Loucy (cell line): ENCODE data around the gene OSBPL9.

Source experiments
- H2AFZ ChIP-seq: fragments of 200-600 bp; sonication (generic); 2 replicates; pipeline ENCODE4 v1.6.0; 2016; ENCODE audit warnings: antibody characterized with exemption, mild to moderate bottlenecking, low read length, moderate library complexity
- H3F3A ChIP-seq: fragments of 200-600 bp; 2 replicates; pipeline ENCODE4 v1.6.0; 2016; ENCODE audit warnings: antibody characterized with exemption, low read depth, mild to moderate bottlenecking
- H3K27me3 ChIP-seq: fragments of 200-600 bp; sonication (generic); 2 replicates; pipeline ENCODE4 v1.6.1; 2014; ENCODE audit warnings: low read length, mild to moderate bottlenecking; ENCODE audit not compliant: insufficient read depth, poor library complexity, severe bottlenecking
- H3K36me3 ChIP-seq: fragments of 200-600 bp; sonication (generic); 2 replicates; pipeline ENCODE4 v1.6.1; 2016; ENCODE audit warnings: low read length; ENCODE audit not compliant: insufficient read depth
- H3K4me1 ChIP-seq: fragments of 200-600 bp; sonication (generic); 2 replicates; pipeline ENCODE4 v1.5.1; 2014; ENCODE audit warnings: low read length, mild to moderate bottlenecking; ENCODE audit not compliant: insufficient read depth, poor library complexity, severe bottlenecking
- H3K4me2 ChIP-seq: fragments of 200-600 bp; sonication (generic); 2 replicates; pipeline ENCODE4 v1.6.0; 2014; ENCODE audit warnings: antibody characterized with exemption, low read length, low read depth, mild to moderate bottlenecking; ENCODE audit not compliant: poor library complexity, severe bottlenecking
- H3K4me3 ChIP-seq: fragments of 200-600 bp; sonication (generic); 2 replicates; pipeline ENCODE4 v1.5.1; 2014; ENCODE audit warnings: low read length, mild to moderate bottlenecking, mixed read lengths; ENCODE audit not compliant: poor library complexity, severe bottlenecking
- H3K79me2 ChIP-seq: fragments of 200-600 bp; sonication (generic); 2 replicates; pipeline ENCODE4 v1.6.1; 2014; ENCODE audit warnings: low read length; ENCODE audit not compliant: insufficient read depth
- H3K9ac ChIP-seq: fragments of 200-600 bp; sonication (generic); 2 replicates; pipeline ENCODE4 v1.6.0; 2014; ENCODE audit warnings: mild to moderate bottlenecking, low read depth, low read length, moderate library complexity; ENCODE audit not compliant: poor library complexity, severe bottlenecking
- H3K9me2 ChIP-seq: fragments of 200-600 bp; sonication (generic); replicated peaks from 2 replicates; pipeline ENCODE4 v1.6.1; 2016; ENCODE audit warnings: low read depth, low read length, mixed read lengths
- H3K9me3 ChIP-seq: fragments of 200-600 bp; sonication (generic); 2 replicates; pipeline ENCODE4 v1.6.1; 2014; ENCODE audit warnings: mild to moderate bottlenecking, antibody characterized with exemption, low read length, low read depth; ENCODE audit not compliant: insufficient read depth
- H4K20me1 ChIP-seq: fragments of 200-600 bp; sonication (generic); 2 replicates; pipeline ENCODE4 v1.6.0; 2014; ENCODE audit warnings: antibody characterized with exemption, low read length, mild to moderate bottlenecking; ENCODE audit not compliant: insufficient read depth, poor library complexity, severe bottlenecking
- EZH2phosphoT487 ChIP-seq: fragments of 200-600 bp; IDR thresholded peaks from 2 replicates; pipeline ENCODE4 v1.6.1; 2018; ENCODE audit warnings: antibody characterized with exemption, mild to moderate bottlenecking, moderate library complexity, borderline replicate concordance
- TF ChIP-seq, protein P1 (sequence below): fragments of 200-600 bp; sonication (generic); conservative IDR thresholded peaks from 2 replicates; pipeline ENCODE4 v1.5.1; 2014; ENCODE audit warnings: mild to moderate bottlenecking, antibody characterized with exemption, low read length

The OSBPL9 gene

DNA sequence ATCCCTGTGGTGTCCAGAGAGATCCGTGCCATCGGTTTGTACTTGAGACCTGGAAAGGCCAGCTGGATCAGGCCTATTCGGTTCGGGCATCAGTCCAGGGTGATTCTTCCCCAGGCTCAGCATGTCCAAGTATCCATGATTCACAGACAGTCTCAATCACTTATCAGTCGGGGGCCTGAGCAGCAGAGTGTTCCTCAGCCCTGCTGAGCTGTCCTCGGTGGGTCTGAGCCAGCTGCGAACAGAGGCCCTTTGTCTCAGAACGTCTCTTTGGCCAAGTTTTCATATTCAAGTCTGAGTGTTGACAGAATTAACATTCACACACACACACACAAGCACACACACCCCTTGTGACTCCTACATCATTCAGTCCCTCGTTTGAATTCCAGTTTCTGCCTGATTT, 33.4 kb upstream of the OSBPL9 start:
- no peaks in the 10 kb centered on the region for H3K79me2 ChIP-seq
- peaks cover 33% of the 10 kb centered on the region for H3K4me1 ChIP-seq
- H3K4me2 ChIP-seq = no peak overlapping the region
- no peak overlapping the region for H3K9ac ChIP-seq
- H3F3A ChIP-seq = no peaks in the 10 kb centered on the region
- H3K27me3 ChIP-seq = no peaks in the 10 kb centered on the region
- TF ChIP-seq, protein P1, sequence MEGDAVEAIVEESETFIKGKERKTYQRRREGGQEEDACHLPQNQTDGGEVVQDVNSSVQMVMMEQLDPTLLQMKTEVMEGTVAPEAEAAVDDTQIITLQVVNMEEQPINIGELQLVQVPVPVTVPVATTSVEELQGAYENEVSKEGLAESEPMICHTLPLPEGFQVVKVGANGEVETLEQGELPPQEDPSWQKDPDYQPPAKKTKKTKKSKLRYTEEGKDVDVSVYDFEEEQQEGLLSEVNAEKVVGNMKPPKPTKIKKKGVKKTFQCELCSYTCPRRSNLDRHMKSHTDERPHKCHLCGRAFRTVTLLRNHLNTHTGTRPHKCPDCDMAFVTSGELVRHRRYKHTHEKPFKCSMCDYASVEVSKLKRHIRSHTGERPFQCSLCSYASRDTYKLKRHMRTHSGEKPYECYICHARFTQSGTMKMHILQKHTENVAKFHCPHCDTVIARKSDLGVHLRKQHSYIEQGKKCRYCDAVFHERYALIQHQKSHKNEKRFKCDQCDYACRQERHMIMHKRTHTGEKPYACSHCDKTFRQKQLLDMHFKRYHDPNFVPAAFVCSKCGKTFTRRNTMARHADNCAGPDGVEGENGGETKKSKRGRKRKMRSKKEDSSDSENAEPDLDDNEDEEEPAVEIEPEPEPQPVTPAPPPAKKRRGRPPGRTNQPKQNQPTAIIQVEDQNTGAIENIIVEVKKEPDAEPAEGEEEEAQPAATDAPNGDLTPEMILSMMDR = no peak
- no peak for TF ChIP-seq EZH2phosphoT487
- H3K36me3 ChIP-seq = no peaks in the 10 kb centered on the region
- H3K9me3 ChIP-seq = no peaks in the 10 kb centered on the region
- no peaks in the 10 kb centered on the region for H4K20me1 ChIP-seq
- H3K9me2 ChIP-seq = no peaks in the 10 kb centered on the region
- H3K4me3 ChIP-seq = no peak overlapping the region
- H2AFZ ChIP-seq = no peak overlapping the region

DNA sequence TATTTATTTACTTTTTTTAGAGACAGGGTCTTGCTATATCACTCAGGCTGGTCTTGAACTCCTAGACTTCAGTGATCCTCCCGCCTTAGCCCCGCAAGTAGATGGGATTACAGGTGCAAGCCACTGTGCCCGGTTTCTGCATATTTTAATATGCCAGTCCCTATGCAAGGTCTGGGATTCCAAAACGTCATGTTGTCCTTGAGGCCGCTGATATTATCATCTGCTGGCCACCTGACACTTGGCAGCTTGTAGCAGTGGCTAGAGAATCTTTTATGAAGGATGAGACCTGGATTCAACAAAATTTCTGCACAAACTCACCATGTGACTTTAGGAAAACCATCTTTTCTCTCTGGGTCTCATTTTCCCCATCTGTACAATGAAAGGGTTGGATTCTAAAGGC, 32.9 kb upstream of the OSBPL9 start:
- Histone ChIP-seq H3K36me3 (no peaks in the 10 kb centered on the region), H4K20me1 (no peaks in the 10 kb centered on the region), H3K4me2 (no peak overlapping the region), H3K9me2 (no peaks in the 10 kb centered on the region), H3K9me3 (no peaks in the 10 kb centered on the region), H3K79me2 (no peaks in the 10 kb centered on the region), H3K4me1 (peaks cover 28% of the 10 kb centered on the region), H3K4me3 (no peak overlapping the region), H3F3A (no peaks in the 10 kb centered on the region), H3K9ac (no peak overlapping the region), H3K27me3 (no peaks in the 10 kb centered on the region), H2AFZ (no peak overlapping the region)
- TF ChIP-seq EZH2phosphoT487 = no peak
- TF ChIP-seq, protein P1 = no peak

DNA sequence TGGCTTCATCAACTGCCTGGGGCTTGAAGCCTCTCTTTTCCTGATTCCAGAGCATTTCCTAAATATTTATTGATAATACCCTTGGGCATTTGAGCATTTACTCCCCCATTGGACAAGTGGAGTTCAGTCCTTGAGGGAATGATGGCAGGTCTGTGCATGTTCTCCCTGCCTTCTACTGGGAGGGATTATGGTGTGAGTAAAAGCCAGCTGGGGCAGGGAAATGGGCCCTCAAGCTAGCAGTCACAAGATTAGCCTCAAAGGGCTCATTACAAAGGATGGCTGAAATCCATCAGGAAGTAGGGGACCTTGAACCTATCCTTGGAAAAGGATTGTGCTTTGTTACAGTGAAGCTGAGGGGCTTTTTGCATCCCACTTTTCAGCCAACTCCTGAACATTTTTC, 24.2 kb upstream of the OSBPL9 start:
- Histone ChIP-seq H3K27me3 (no peaks in the 10 kb centered on the region), H3K4me1 (no peaks in the 10 kb centered on the region), H3K9me2 (no peaks in the 10 kb centered on the region), H3K4me2 (no peak overlapping the region), H4K20me1 (no peaks in the 10 kb centered on the region), H3K79me2 (no peaks in the 10 kb centered on the region), H3K9ac (no peak overlapping the region), H3K36me3 (no peaks in the 10 kb centered on the region), H3K9me3 (no peaks in the 10 kb centered on the region), H2AFZ (no peak overlapping the region), H3F3A (no peaks in the 10 kb centered on the region), H3K4me3 (no peak overlapping the region)
- no peak for TF ChIP-seq EZH2phosphoT487
- TF ChIP-seq, protein P1 = no peak
